GM18505 (cell line): ENCODE data around the gene NR0B2.
"Not testable (repeated sequence)": the region's sequence is repeated elsewhere in the genome, so short reads cannot be mapped to it uniquely, and the experiment has no call there.

Source experiments
- ATAC-seq: cut with Tn5 transposase; IDR thresholded peaks from one replicate; pipeline ENCODE4 v1.9.1; 2021; ENCODE audit not compliant: unreplicated experiment
- POLR2A ChIP-seq: IDR thresholded peaks from 4 replicates; pipeline ENCODE4 v1.6.1; 2011; ENCODE audit warnings: borderline replicate concordance; ENCODE audit not compliant: insufficient read depth, insufficient read length; ENCODE audit errors: extremely low read depth

The NR0B2 gene

GRCh38 chr1:26889551-26890466 is 24.0 kb downstream of the NR0B2 start, which contains the start of gene GPN2:
GPN2 (minus strand) TSS chr1:26890283; CDS start chr1:26890096, 187 bp downstream.
- ATAC-seq: peak; percentile 76
- peak; percentile 96 for TF ChIP-seq POLR2A

- no peak for TF ChIP-seq POLR2A
- no peak for ATAC-seq
These were observed 25.5 kb downstream of the NR0B2 start for GRCh38 chr1:26888231-26888630.

GRCh38 chr1:26887125-26887524 is 26.6 kb downstream of the NR0B2 start:
- no peak for ATAC-seq

DNA sequence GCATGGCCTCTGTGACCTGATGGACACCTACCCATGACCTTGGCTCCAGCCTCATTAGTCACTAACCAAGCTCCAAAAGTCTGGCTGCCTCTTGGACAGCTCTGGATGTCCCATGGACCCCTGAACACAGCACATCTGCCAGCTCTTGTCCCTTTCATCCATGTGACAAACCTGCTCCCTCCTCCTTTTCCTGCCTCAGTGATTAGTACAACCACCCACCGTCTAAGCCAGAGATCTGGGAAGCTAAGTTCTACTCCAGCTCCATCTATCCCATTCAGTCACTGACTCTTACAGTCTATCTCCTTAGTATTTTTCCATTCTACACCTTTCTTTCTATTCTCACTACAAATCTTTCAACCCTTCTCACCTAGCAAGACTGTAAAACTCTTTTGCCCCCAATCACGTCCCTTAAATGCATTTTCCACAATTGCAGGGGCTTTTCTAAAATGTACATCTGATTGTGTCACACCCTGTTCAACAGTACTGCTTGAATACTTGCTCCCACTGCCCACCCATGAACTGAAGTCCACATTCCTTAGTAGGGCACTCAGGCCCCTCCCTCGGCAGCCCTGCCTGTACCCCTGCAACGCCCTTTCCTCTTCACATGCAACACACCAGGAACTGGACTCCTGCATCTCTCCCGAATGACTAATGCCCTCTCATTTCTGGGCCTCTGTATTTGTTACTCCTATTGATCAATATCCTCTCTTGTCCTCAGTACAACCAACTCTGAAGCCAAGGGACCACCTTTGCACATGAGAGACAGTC is 30.9 kb downstream of the NR0B2 start:
- TF ChIP-seq POLR2A: no peak
- ATAC-seq: no peak

More at GRCh38 chr1:26887125-26887524, 26.6 kb downstream of the NR0B2 start:
- no peak for TF ChIP-seq POLR2A

DNA sequence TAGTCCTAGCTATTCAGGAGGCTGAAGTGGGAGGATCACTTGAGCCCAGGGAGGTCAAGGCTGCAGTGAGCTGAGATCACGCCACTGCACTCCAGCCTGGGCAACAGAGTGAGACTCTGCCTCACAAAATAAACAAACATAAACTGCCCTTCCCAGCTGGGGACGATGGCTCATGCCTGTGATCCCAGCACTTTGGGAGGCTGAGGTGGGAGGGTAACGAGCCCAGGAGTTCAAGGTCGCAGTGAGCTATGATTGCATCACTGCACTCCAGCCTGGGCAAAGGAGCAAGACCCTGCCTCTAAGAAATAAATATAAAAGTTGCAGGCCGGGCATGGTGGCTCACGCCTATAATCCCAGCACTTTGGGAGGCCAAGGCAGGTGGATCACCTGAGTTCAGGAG is 32.2 kb downstream of the NR0B2 start:
- not testable (repeated sequence) for ATAC-seq

DNA sequence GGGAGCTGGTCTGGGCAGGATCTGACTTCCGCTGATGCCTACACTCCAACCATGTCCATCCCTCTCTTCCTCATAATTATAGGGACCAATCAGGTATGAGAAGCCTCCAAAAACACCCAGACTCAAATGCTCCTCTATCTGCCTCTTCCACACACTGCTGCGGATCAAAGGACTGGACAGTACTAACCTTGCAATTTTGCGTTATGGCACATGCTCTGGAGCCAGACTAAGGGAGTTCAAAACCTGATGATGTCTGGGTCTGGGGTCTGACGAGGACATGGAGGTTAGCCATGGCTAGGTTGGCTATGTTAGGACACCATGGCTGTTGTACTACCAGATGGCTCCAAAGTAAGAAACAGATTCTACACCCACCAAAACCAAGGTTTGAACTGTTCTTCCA is 34.0 kb downstream of the NR0B2 start:
- ATAC-seq: no peak
- no peak for TF ChIP-seq POLR2A

- TF ChIP-seq POLR2A: no peak
- no peak for ATAC-seq
These were observed 36.4 kb downstream of the NR0B2 start for GRCh38 chr1:26877326-26877725.

GRCh38 chr1:26874896-26875295 is 38.9 kb downstream of the NR0B2 start:
- no peak for ATAC-seq
- no peak for TF ChIP-seq POLR2A

- ATAC-seq: not testable (repeated sequence)
These were observed 40.7 kb downstream of the NR0B2 start for GRCh38 chr1:26873097-26873496.

- TF ChIP-seq POLR2A: peak; percentile 98
- peak; percentile 89 for ATAC-seq
These were observed 48.9 kb downstream of the NR0B2 start for GRCh38 chr1:26864610-26865480.

GRCh38 chr1:26863685-26864077 is 50.1 kb downstream of the NR0B2 start:
- ATAC-seq: no peak
- TF ChIP-seq POLR2A: no peak

DNA sequence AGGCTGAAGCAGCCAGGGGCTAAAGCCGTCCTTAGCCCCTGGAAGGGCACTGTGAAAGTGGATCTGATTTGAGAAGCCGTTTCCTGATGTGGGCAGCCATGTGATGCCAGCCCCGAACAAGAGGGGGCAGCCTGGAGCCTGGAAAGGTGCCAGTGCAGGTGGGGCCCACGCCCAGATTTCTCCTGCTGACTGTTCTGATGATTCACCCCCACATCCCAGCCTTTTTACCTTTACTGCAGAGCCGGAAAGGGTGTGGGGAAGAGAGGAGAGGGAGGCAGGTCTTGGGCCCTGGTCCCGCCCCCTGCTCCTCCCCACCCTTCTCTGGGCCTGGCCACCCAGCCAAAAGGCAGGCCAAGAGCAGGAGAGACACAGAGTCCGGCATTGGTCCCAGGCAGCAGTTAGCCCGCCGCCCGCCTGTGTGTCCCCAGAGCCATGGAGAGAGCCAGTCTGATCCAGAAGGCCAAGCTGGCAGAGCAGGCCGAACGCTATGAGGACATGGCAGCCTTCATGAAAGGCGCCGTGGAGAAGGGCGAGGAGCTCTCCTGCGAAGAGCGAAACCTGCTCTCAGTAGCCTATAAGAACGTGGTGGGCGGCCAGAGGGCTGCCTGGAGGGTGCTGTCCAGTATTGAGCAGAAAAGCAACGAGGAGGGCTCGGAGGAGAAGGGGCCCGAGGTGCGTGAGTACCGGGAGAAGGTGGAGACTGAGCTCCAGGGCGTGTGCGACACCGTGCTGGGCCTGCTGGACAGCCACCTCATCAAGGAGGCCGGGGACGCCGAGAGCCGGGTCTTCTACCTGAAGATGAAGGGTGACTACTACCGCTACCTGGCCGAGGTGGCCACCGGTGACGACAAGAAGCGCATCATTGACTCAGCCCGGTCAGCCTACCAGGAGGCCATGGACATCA is 50.7 kb downstream of the NR0B2 start, which contains the start of gene SFN:
TSS of gene SFN (plus strand) at position 369 of the 904 bp plus-strand sequence. CDS start at position 433, 64 bp downstream.
- no peak for ATAC-seq
- no peak for TF ChIP-seq POLR2A
